Transverse colon (tissue), 4 donors: Measurements from ENCODE around the gene SLC7A8. TPM values are rescaled to one million over a fixed set of nuclear protein-coding genes. Genes with fewer than 3 reads are reported as not detected.
"Not testable (repeated sequence)": the region's sequence is repeated elsewhere in the genome, so short reads cannot be mapped to it uniquely, and the experiment has no call there.

Experiments
- DNase-seq: peaks from one replicate; pipeline ENCODE4 v3.0.0-alpha.2; 2019
- H3K27ac ChIP-seq, 4 donors: fragments of 200-600 bp; sonication (generic); 2 replicates each; pipeline ENCODE4 v1.5.1; 2016 to 2018; ENCODE audit warnings: inconsistent platforms in 4 of 4
- H3K27me3 ChIP-seq: fragments of 200-600 bp; sonication (generic); 2 replicates; pipeline ENCODE4 v1.5.1; 2017; ENCODE audit warnings: inconsistent platforms
- H3K36me3 ChIP-seq, 4 donors: fragments of 200-600 bp; sonication (generic); 2 replicates each; pipeline ENCODE4 v1.5.1; 2017 to 2019; ENCODE audit warnings: inconsistent platforms in 4 of 4
- H3K4me1 ChIP-seq, 4 donors: fragments of 200-600 bp; sonication (generic); 2 replicates each; pipeline ENCODE4 v1.5.1; 2017 to 2020; ENCODE audit warnings: inconsistent platforms in 4 of 4
- H3K4me3 ChIP-seq, 4 donors: fragments of 200-600 bp; sonication (generic); 1 replicate in 1 of 4; 2 replicates in 3 of 4; pipeline versions ENCODE4 v1.5.1 to v1.6.1; 2017 to 2019; ENCODE audit warnings: inconsistent platforms in 4 of 4
- H3K9me3 ChIP-seq, 2 donors: fragments of 200-600 bp; sonication (generic); 2 replicates each; pipeline ENCODE4 v1.5.1; 2017 to 2019; ENCODE audit warnings: inconsistent platforms in 2 of 2
- EP300 ChIP-seq: sonication (generic); formaldehyde crosslinking; IDR thresholded peaks from one replicate; pipeline ENCODE4 v1.6.1; 2017; ENCODE audit warnings: antibody characterized with exemption, low read depth
- POLR2A ChIP-seq: fragments of 450-650 bp; IDR thresholded peaks from one replicate; pipeline ENCODE4 v1.6.1; 2016; ENCODE audit warnings: antibody characterized with exemption, mild to moderate bottlenecking, moderate library complexity
- POLR2AphosphoS5 ChIP-seq, 3 donors: sonication (generic); formaldehyde crosslinking; IDR thresholded peaks; one replicate each; pipeline ENCODE4 v1.6.1; 2016; ENCODE audit warnings: antibody characterized with exemption in 3 of 3
- WGBS, 2 donors: methylation state at CpG; one replicate each; pipeline ENCODE4 v1.1.5; 2018; ENCODE audit warnings: low coverage in 1 of 2; 5-methylcytosine and 5-hydroxymethylcytosine counted together
- in situ Hi-C, 4 donors: fragments of 200-750 bp; cut with MboI; loops; one replicate each; pipeline versions ENCODE4 v1.15.0 to v1.15.1; 2017; ENCODE audit warnings: low sequenced_read_pairs in 3 of 4, low pct_ligation_motif_present in 1 of 4, low pct_unique_long_range_greater_than_20kb in 1 of 4
- intact Hi-C: fragments of 100-400 bp; cut with DNase I; formaldehyde crosslinking; loops from one replicate; pipeline ENCODE4 v1.15.1; 2023; ENCODE audit warnings: low total_unique reads
- total RNA-seq, 4 donors: library from RNA; depleted of rRNA; stranded (reverse); fragments of >200 nt; gene quantifications; one replicate each; pipeline ENCODE4 v1.1.0, GENCODE V29; 2016
- TF ChIP-seq, protein P1 (sequence below), 5 experiments: fragments of 200-600 bp in 3 of 5; fragments of 450-650 bp in 2 of 5; sonication (generic) in 3 of 5; IDR thresholded peaks; 1 replicate in 2 of 5; 2 replicates in 3 of 5; pipeline ENCODE4 v1.5.1; 2016 to 2017; ENCODE audit warnings: antibody characterized with exemption in 5 of 5, inconsistent platforms in 3 of 5, mild to moderate bottlenecking in 2 of 5, moderate library complexity in 1 of 5

The SLC7A8 gene
- total RNA-seq, result 10 to 100 TPM in 3 of 4 donors, 1 to 10 TPM in 1; 5.2 to 29.1 (median 14.2) TPM

GRCh38 chr14:23183479-23183878 lies at the start of gene SLC7A8:
Gene SLC7A8 (minus strand): TSS chr14:23183660. CDS start chr14:23182914, 746 bp downstream.
- no peaks in the 10 kb centered on the region for H3K9me3 ChIP-seq
- H3K27me3 ChIP-seq, result peaks cover 6% of the 10 kb centered on the region
- 1 to 2% methylated on average over 17 of the region's 17 CpGs for WGBS, 2 donors
- TF ChIP-seq EP300 (no peak), POLR2A (peak; percentile 72), POLR2AphosphoS5 (IDR thresholded peaks at IDR 0.05) (peak; percentile 74)
- TF ChIP-seq, protein P1, sequence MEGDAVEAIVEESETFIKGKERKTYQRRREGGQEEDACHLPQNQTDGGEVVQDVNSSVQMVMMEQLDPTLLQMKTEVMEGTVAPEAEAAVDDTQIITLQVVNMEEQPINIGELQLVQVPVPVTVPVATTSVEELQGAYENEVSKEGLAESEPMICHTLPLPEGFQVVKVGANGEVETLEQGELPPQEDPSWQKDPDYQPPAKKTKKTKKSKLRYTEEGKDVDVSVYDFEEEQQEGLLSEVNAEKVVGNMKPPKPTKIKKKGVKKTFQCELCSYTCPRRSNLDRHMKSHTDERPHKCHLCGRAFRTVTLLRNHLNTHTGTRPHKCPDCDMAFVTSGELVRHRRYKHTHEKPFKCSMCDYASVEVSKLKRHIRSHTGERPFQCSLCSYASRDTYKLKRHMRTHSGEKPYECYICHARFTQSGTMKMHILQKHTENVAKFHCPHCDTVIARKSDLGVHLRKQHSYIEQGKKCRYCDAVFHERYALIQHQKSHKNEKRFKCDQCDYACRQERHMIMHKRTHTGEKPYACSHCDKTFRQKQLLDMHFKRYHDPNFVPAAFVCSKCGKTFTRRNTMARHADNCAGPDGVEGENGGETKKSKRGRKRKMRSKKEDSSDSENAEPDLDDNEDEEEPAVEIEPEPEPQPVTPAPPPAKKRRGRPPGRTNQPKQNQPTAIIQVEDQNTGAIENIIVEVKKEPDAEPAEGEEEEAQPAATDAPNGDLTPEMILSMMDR (IDR thresholded peaks at IDR 0.05), result no peak
- intact Hi-C loops (no loop called here), in situ Hi-C loops (loop anchor here in 1 of 4 donors (5.0 kb wide), 1 partner anchor 61 kb away; no protein-coding TSS in a partner anchor)
- H3K4me3 ChIP-seq, result peak within 1 kb of the TSS; percentile 27 to 62 (median 46)
- peaks cover 0 to 20% (median 6%) of the 10 kb centered on the region in 4 donors for H3K4me1 ChIP-seq
- H3K36me3 ChIP-seq, result no peaks in the 10 kb centered on the region
- DNase-seq, result peak; percentile 67
- peak within 1 kb of the TSS; percentile 43 to 70 (median 62) for H3K27ac ChIP-seq

DNA sequence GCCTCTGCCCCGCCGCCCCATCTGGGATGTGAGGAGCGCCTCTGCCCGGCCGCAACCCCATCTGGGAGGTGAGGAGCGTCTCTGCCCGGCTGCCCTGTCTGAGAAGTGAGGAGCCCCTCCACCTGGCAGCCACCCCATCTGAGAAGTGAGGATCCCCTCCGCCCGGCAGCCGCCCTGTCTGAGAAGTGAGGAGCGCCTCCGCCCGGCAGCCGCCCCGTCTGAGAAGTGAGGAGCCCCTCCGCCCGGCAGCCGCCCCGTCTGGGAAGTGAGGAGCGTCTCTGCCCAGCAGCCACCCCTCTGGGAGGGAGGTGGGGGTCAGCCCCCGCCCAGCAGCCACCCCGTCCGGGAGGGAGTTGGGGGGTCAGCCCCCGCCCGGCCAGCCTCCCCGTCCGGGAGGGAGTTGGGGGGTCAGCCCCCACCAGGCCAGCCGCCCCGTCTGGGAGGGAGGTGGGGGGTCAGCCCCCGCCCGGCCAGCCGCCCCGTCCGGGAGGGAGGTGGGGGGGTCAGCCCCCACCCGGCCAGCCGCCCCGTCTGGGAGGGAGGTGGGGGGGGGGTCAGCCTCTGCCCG lies 48.9 kb upstream of the SLC7A8 start:
- H3K4me3 ChIP-seq, DNase-seq, intact Hi-C loops, H3K27me3 ChIP-seq, H3K4me1 ChIP-seq, H3K27ac ChIP-seq, H3K36me3 ChIP-seq, H3K9me3 ChIP-seq, in situ Hi-C loops: not testable (repeated sequence)
- WGBS, 2 donors, result 91% methylated on average over 9 of the region's 38 CpGs; no CpG with 5 or more reads in 1 of the 2 donors

DNA sequence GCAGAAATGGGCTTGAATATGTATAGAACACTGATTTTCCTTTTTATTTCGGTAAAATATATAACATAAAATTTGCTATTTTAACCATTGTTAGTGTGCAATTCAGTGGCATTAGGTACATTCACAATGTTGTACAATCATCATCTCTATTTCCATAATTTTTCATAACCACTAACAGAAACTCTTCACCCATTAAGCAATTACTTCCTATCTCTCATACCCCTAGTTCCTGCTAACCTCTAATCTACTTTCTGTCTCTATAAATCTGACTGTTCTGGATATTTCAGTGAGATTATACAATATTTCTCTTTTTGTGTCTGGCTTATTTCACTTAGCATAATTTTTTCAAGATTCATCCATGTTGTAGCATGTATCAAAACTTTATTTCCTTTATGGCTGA lies 45.4 kb upstream of the SLC7A8 start:
- no peaks in the 10 kb centered on the region for H3K4me1 ChIP-seq
- TF ChIP-seq POLR2A (no peak), EP300 (no peak), POLR2AphosphoS5 (IDR thresholded peaks at IDR 0.05) (no peak)
- TF ChIP-seq, protein P1 (IDR thresholded peaks at IDR 0.05), result no peak
- no peak for DNase-seq

GRCh38 chr14:23227566-23227965 lies 44.1 kb upstream of the SLC7A8 start:
- no peaks in the 10 kb centered on the region for H3K4me1 ChIP-seq
- no peak overlapping the region for H3K27ac ChIP-seq
- 49 to 52% methylated on average over 4 of the region's 4 CpGs for WGBS, 2 donors
- in situ Hi-C loops, result no loop called here
- no peak for DNase-seq
- H3K27me3 ChIP-seq, result no peaks in the 10 kb centered on the region
- intact Hi-C loops, result no loop called here
- peaks cover 0 to 5% of the 10 kb centered on the region in 2 donors for H3K9me3 ChIP-seq
- TF ChIP-seq, protein P1 (IDR thresholded peaks at IDR 0.05), result no peak
- no peak for TF ChIP-seq POLR2AphosphoS5 (IDR thresholded peaks at IDR 0.05)
- no peak for TF ChIP-seq POLR2A
- no peak for TF ChIP-seq EP300
- no peaks in the 10 kb centered on the region for H3K36me3 ChIP-seq
- H3K4me3 ChIP-seq, result no peak overlapping the region

More for the DNA sequence above, 45.4 kb upstream of the SLC7A8 start:
- WGBS, 2 donors, result 80 to 87% methylated on average over 1 of the region's 1 CpG
- in situ Hi-C loops (no loop called here), intact Hi-C loops (no loop called here)
- H3K9me3 ChIP-seq, result peaks cover 0 to 5% of the 10 kb centered on the region in 2 donors
- H3K4me3 ChIP-seq, result no peak overlapping the region
- H3K36me3 ChIP-seq, result no peaks in the 10 kb centered on the region
- H3K27me3 ChIP-seq, result no peaks in the 10 kb centered on the region
- no peak overlapping the region for H3K27ac ChIP-seq

GRCh38 chr14:23224958-23225357 lies 41.5 kb upstream of the SLC7A8 start:
- H3K4me1 ChIP-seq, H3K9me3 ChIP-seq, in situ Hi-C loops, H3K27ac ChIP-seq, H3K27me3 ChIP-seq, DNase-seq, H3K36me3 ChIP-seq, H3K4me3 ChIP-seq, intact Hi-C loops: not testable (repeated sequence)
- 80 to 91% methylated on average over 1 of the region's 1 CpG for WGBS, 2 donors
